HG03575 (cell line): ENCODE results near the gene ANKRD34B.

Source experiments
- ATAC-seq: cut with Tn5 transposase; IDR thresholded peaks from one replicate; pipeline ENCODE4 v1.9.1; 2021; ENCODE audit not compliant: unreplicated experiment, insufficient number of reproducible peaks, low FRiP score; ENCODE audit errors: extremely low read depth

Gene ANKRD34B

GRCh38 chr5:80577707-80578106 lies 7.6 kb upstream of the ANKRD34B start:
- ATAC-seq, result no peak

GRCh38 chr5:80576383-80576782 lies 6.3 kb upstream of the ANKRD34B start:
- ATAC-seq, result no peak

- ATAC-seq, result no peak
Observed at GRCh38 chr5:80573062-80573461, 3.0 kb upstream of the ANKRD34B start.

- no peak for ATAC-seq
Observed at GRCh38 chr5:80569086-80569960, 757 bp downstream of the ANKRD34B start.

GRCh38 chr5:80568251-80568650 lies 1.8 kb downstream of the ANKRD34B start:
- no peak for ATAC-seq

GRCh38 chr5:80566711-80567259 lies 3.3 kb downstream of the ANKRD34B start:
- ATAC-seq, result no peak

- ATAC-seq, result no peak
Observed at GRCh38 chr5:80565330-80565729, 4.8 kb downstream of the ANKRD34B start.

- no peak for ATAC-seq
Observed at GRCh38 chr5:80559244-80559643, 10.8 kb downstream of the ANKRD34B start.

- ATAC-seq, result no peak
Observed at GRCh38 chr5:80555099-80555498, 15.0 kb downstream of the ANKRD34B start.

GRCh38 chr5:80554646-80555045 lies 15.4 kb downstream of the ANKRD34B start:
- ATAC-seq, result no peak

- ATAC-seq, result no peak
Observed at GRCh38 chr5:80541392-80541791, 28.7 kb downstream of the ANKRD34B start.

- no peak for ATAC-seq
Observed at GRCh38 chr5:80540691-80541090, 29.4 kb downstream of the ANKRD34B start.

- no peak for ATAC-seq
Observed at GRCh38 chr5:80516826-80517225, 53.3 kb downstream of the ANKRD34B start.

GRCh38 chr5:80509362-80509761 lies 60.7 kb downstream of the ANKRD34B start:
- ATAC-seq, result no peak

GRCh38 chr5:80508844-80509243 lies 61.2 kb downstream of the ANKRD34B start:
- ATAC-seq, result no peak

- ATAC-seq, result no peak
Observed at GRCh38 chr5:80507663-80508062, 62.4 kb downstream of the ANKRD34B start.
